Measurements from ENCODE around the gene ZNF611.
"Not testable (repeated sequence)": the region's sequence is repeated elsewhere in the genome, so short reads cannot be mapped to it uniquely, and the experiment has no call there.

ZNF611 gene

DNA sequence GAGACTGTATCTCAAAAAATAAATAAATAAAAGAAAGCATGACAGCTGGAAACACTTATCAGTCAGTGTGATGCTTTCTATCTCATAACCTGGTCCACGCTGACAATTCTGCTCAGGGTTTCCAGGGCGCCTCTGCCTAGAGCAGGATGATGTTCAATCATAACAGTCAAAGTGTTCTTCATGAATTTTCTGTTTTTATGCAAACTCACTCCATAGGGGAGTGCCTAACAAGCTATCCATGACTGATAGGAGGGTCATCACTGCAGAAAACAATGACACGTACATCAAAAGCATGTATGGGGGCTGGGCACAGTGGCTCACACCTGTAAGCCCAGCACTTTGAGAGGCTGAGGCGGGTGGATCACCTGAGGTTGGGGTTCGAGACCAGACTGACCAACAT is 55.2 kb downstream of the ZNF611 start:
- H3K9ac ChIP-seq (ENCODE audit: low read depth, low read length) = no peak overlapping the region
- 0 out of 2 replicates have a peak, but pooled peaks cover 3% of the 10 kb centered on the region for H3K9me3 ChIP-seq (ENCODE audit: control insufficient read depth, insufficient read depth, low read length)
- H3K4me1 ChIP-seq (ENCODE audit: control insufficient read depth, insufficient read depth, low read length) = no peaks in the 10 kb centered on the region
- no peak overlapping the region for H3K4me3 ChIP-seq (ENCODE audit: low read depth, low read length)
- H3K27ac ChIP-seq (ENCODE audit: low read depth, low read length) = no peak overlapping the region
- H3K36me3 ChIP-seq (ENCODE audit: control insufficient read depth, insufficient read depth, low read length) = no peaks in the 10 kb centered on the region
- no peaks in the 10 kb centered on the region for H3K27me3 ChIP-seq (ENCODE audit: control insufficient read depth, insufficient read depth, low read length)

DNA sequence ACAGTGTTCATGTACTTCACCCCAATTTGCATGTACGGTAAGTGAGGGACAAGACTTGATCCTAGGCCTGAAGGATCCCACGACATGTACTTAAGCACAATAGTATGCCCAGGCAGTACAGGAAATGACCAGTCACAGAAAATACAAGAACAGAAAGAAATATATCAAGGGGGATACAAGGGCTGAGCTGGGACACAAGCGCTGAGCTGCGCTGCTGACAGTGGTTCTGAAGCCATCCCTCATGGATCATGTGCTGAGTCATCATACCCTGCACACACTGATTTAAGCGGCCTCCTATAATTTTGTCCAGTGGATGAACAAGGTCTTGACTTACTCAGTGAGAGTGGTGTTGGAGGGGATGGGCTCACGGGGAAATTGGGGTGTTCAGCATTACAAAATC is 59.6 kb downstream of the ZNF611 start:
- not testable (repeated sequence) for H3K9ac ChIP-seq (ENCODE audit: low read depth, low read length); H3K36me3 ChIP-seq (ENCODE audit: control insufficient read depth, insufficient read depth, low read length); H3K9me3 ChIP-seq (ENCODE audit: control insufficient read depth, insufficient read depth, low read length); H3K27me3 ChIP-seq (ENCODE audit: control insufficient read depth, insufficient read depth, low read length); H3K27ac ChIP-seq (ENCODE audit: low read depth, low read length); H3K4me3 ChIP-seq (ENCODE audit: low read depth, low read length); H3K4me1 ChIP-seq (ENCODE audit: control insufficient read depth, insufficient read depth, low read length)

DNA sequence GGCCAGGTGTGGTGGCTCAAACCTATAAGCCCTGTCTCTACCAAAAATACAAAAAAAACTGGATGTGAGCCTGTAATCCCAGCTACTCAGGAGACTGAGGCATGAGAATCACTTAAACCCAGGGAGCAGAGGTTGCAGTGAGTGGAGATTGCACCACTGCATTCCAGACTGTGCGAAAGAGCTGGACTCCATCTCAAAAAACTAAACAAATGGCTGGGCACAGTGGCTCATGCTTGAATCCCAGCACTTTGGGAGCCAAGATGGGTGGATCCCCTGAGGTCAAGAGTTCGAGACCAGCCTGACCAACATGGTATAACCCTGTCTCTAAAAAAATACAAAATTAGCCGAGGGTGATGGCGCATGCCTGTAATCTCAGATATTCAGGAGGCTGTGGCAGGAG is 61.8 kb downstream of the ZNF611 start:
- no peak overlapping the region for H3K4me3 ChIP-seq (ENCODE audit: low read depth, low read length)
- H3K9me3 ChIP-seq (ENCODE audit: control insufficient read depth, insufficient read depth, low read length) = 0 out of 2 replicates have a peak, but pooled peaks cover 3% of the 10 kb centered on the region
- H3K36me3 ChIP-seq (ENCODE audit: control insufficient read depth, insufficient read depth, low read length) = no peaks in the 10 kb centered on the region
- H3K27ac ChIP-seq (ENCODE audit: low read depth, low read length) = no peak overlapping the region
- H3K9ac ChIP-seq (ENCODE audit: low read depth, low read length) = no peak overlapping the region
- H3K4me1 ChIP-seq (ENCODE audit: control insufficient read depth, insufficient read depth, low read length) = peaks cover 10% of the 10 kb centered on the region
- no peaks in the 10 kb centered on the region for H3K27me3 ChIP-seq (ENCODE audit: control insufficient read depth, insufficient read depth, low read length)

DNA sequence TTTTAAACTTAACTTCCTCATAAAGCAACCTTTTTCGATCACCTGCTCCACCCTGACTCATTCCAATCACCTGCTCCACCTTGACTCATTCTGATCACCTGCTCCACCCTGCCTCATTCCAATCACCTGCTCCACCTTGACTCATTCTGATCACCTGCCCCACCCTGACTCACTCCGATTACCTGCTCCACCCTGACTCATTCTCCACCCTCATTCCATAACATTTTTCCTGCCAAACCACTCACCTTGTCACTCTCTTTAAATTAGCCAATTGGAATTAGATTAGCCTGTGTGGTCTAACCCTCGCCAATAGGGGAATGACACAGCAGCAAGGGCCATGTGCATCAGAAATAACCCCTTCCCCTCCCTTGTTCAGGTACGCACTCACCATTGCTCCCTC is 64.8 kb downstream of the ZNF611 start:
- Histone ChIP-seq H3K4me3 (ENCODE audit: low read depth, low read length) (no peak overlapping the region), H3K4me1 (ENCODE audit: control insufficient read depth, insufficient read depth, low read length) (peaks cover 15% of the 10 kb centered on the region), H3K27me3 (ENCODE audit: control insufficient read depth, insufficient read depth, low read length) (no peaks in the 10 kb centered on the region), H3K36me3 (ENCODE audit: control insufficient read depth, insufficient read depth, low read length) (no peaks in the 10 kb centered on the region), H3K27ac (ENCODE audit: low read depth, low read length) (no peak overlapping the region), H3K9me3 (ENCODE audit: control insufficient read depth, insufficient read depth, low read length) (no peaks in the 10 kb centered on the region), H3K9ac (ENCODE audit: low read depth, low read length) (no peak overlapping the region)

DNA sequence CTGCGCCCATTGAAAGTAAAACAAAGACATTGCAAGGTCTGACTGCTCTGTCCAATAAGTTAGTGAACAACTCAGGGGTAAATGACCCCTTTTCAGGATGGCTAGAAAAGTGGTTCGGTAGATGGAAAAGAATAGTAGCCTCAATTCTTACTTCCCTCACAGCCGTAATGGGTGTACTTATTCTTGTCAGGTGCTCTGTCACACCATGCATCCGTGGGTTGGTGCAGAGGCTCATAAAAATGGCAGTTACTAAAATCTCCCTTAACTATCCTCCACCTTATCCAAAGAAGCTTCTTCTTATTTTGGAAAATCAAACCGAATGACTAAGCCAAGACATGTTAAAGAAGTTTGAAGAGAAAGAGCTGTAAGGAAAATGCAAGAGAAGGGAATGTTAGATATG is 65.3 kb downstream of the ZNF611 start:
- no peak overlapping the region for H3K9ac ChIP-seq (ENCODE audit: low read depth, low read length)
- no peaks in the 10 kb centered on the region for H3K9me3 ChIP-seq (ENCODE audit: control insufficient read depth, insufficient read depth, low read length)
- no peaks in the 10 kb centered on the region for H3K27me3 ChIP-seq (ENCODE audit: control insufficient read depth, insufficient read depth, low read length)
- no peaks in the 10 kb centered on the region for H3K36me3 ChIP-seq (ENCODE audit: control insufficient read depth, insufficient read depth, low read length)
- H3K4me3 ChIP-seq (ENCODE audit: low read depth, low read length) = no peak overlapping the region
- H3K4me1 ChIP-seq (ENCODE audit: control insufficient read depth, insufficient read depth, low read length) = peaks cover 20% of the 10 kb centered on the region
- H3K27ac ChIP-seq (ENCODE audit: low read depth, low read length) = no peak overlapping the region

DNA sequence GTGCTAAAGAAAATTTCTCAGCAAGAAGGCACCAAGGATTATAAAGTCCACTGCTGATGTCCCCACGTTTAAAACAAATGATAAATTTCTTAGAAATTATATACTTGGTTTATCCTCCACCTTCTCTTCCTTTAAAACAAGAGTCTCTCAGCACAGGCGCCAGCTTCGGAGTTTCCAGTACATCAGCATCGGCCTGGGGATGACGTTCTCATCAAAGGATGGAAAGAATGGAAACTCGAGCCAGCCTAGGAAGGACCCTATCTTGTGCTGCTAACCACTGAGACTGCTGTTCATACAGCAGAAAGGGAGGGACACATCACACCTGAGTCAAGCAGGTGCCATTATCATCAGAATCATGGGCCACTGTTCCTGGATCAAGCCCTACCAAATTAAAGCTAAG is 66.9 kb downstream of the ZNF611 start:
- H3K27me3 ChIP-seq (ENCODE audit: control insufficient read depth, insufficient read depth, low read length) = no peaks in the 10 kb centered on the region
- peaks cover 25% of the 10 kb centered on the region for H3K4me1 ChIP-seq (ENCODE audit: control insufficient read depth, insufficient read depth, low read length)
- H3K27ac ChIP-seq (ENCODE audit: low read depth, low read length) = no peak overlapping the region
- H3K9ac ChIP-seq (ENCODE audit: low read depth, low read length) = no peak overlapping the region
- H3K36me3 ChIP-seq (ENCODE audit: control insufficient read depth, insufficient read depth, low read length) = no peaks in the 10 kb centered on the region
- no peaks in the 10 kb centered on the region for H3K9me3 ChIP-seq (ENCODE audit: control insufficient read depth, insufficient read depth, low read length)
- H3K4me3 ChIP-seq (ENCODE audit: low read depth, low read length) = no peak overlapping the region

DNA sequence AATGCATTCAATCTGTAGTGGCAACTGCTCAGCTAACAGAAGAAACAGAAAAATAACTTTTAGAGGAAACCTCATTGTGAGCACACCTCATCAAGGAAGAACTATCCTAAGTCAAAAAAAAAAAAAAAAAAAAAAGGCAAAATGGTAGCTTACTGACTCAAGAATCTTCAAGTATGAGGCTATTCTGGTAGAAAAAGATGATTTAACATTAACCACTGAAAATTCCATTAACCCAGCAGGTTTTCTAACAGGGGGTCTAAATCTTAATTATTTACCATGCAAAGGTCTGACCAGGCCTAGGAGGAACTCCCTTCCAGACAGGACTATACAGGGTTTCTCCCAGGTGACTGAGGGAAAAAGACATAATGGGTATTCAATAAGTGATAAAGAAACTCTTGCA is 68.3 kb downstream of the ZNF611 start:
- H3K4me3 ChIP-seq (ENCODE audit: low read depth, low read length) = no peak overlapping the region
- no peak overlapping the region for H3K9ac ChIP-seq (ENCODE audit: low read depth, low read length)
- peaks cover 25% of the 10 kb centered on the region for H3K4me1 ChIP-seq (ENCODE audit: control insufficient read depth, insufficient read depth, low read length)
- H3K27me3 ChIP-seq (ENCODE audit: control insufficient read depth, insufficient read depth, low read length) = no peaks in the 10 kb centered on the region
- no peaks in the 10 kb centered on the region for H3K36me3 ChIP-seq (ENCODE audit: control insufficient read depth, insufficient read depth, low read length)
- H3K27ac ChIP-seq (ENCODE audit: low read depth, low read length) = no peak overlapping the region
- H3K9me3 ChIP-seq (ENCODE audit: control insufficient read depth, insufficient read depth, low read length) = no peaks in the 10 kb centered on the region

DNA sequence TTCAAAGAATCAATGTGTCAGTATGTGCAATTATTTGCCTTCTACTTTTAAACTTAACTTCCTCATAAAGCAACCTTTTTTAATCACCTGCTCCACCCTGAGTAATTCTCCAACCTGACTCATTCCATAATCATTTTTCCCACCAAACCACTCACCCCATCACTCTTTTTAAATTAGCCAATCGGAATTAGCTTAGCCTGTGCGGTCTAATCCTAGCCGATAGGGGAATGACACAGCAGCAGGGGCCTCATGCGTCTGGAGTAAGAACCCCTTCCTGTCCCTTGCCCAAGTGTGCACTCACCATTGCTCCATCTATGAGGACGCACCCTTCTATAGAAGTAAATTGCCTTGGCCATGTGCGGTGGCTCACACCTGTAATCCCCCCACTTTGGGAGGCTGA is 69.3 kb downstream of the ZNF611 start:
- H3K4me3 ChIP-seq (ENCODE audit: low read depth, low read length) = no peak overlapping the region
- no peaks in the 10 kb centered on the region for H3K9me3 ChIP-seq (ENCODE audit: control insufficient read depth, insufficient read depth, low read length)
- no peak overlapping the region for H3K27ac ChIP-seq (ENCODE audit: low read depth, low read length)
- 0 out of 2 replicates have a peak, but pooled peaks cover under 1% of the 10 kb centered on the region for H3K36me3 ChIP-seq (ENCODE audit: control insufficient read depth, insufficient read depth, low read length)
- H3K4me1 ChIP-seq (ENCODE audit: control insufficient read depth, insufficient read depth, low read length) = peaks cover 25% of the 10 kb centered on the region
- no peak overlapping the region for H3K9ac ChIP-seq (ENCODE audit: low read depth, low read length)
- no peaks in the 10 kb centered on the region for H3K27me3 ChIP-seq (ENCODE audit: control insufficient read depth, insufficient read depth, low read length)

DNA sequence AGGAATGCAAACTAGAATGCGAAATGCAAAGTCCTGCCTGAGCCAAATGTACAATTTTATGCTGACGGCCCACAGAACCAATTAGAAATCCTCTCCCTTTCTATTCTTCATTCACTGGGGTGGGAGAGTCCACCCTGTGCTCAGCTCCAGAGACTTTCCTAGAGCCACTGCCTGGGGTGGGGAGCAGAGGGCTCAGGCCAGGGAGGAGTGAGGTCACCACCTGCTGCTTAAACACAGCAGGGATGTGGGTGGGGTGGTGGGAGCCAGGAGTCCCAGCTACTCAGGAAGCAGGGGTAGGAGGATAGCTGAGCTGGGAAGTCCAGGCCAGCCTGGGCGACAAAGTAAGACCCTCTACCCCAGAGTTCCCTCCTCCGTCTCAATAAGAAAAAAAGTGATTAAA is 69.8 kb downstream of the ZNF611 start:
- H3K36me3 ChIP-seq (ENCODE audit: control insufficient read depth, insufficient read depth, low read length) = peaks cover 5% of the 10 kb centered on the region; the same call in 1 of the 2 replicates
- no peak overlapping the region for H3K4me3 ChIP-seq (ENCODE audit: low read depth, low read length)
- no peaks in the 10 kb centered on the region for H3K27me3 ChIP-seq (ENCODE audit: control insufficient read depth, insufficient read depth, low read length)
- H3K9me3 ChIP-seq (ENCODE audit: control insufficient read depth, insufficient read depth, low read length) = no peaks in the 10 kb centered on the region
- H3K27ac ChIP-seq (ENCODE audit: low read depth, low read length) = peak overlapping the region; percentile 20
- H3K9ac ChIP-seq (ENCODE audit: low read depth, low read length) = no peak overlapping the region
- peaks cover 25% of the 10 kb centered on the region for H3K4me1 ChIP-seq (ENCODE audit: control insufficient read depth, insufficient read depth, low read length)

DNA sequence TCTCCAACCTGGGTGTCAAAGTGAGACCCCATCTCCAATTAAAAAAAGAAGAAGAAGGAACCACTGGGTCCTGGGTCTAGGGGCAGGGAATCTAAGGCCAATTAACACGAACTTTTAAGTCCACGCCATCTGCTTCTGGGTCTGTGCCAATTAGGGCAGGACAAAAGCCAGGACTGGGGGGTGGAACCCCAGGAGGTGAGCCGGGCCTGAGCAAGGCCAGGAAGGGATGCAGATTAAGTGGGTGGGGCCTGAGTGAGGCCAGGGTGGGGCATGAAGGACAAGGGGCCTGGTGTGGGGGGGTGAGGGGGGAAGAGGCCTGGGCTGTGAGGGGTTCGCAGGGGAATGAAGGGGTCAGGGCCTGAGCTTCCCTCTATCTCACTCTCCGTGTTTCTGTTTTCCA is 70.4 kb downstream of the ZNF611 start:
- no peak overlapping the region for H3K9ac ChIP-seq (ENCODE audit: low read depth, low read length)
- H3K27ac ChIP-seq (ENCODE audit: low read depth, low read length) = peak overlapping the region; percentile 20
- H3K27me3 ChIP-seq (ENCODE audit: control insufficient read depth, insufficient read depth, low read length) = no peaks in the 10 kb centered on the region
- H3K9me3 ChIP-seq (ENCODE audit: control insufficient read depth, insufficient read depth, low read length) = no peaks in the 10 kb centered on the region
- H3K4me1 ChIP-seq (ENCODE audit: control insufficient read depth, insufficient read depth, low read length) = peaks cover 25% of the 10 kb centered on the region
- H3K4me3 ChIP-seq (ENCODE audit: low read depth, low read length) = no peak overlapping the region
- H3K36me3 ChIP-seq (ENCODE audit: control insufficient read depth, insufficient read depth, low read length) = peaks cover 6% of the 10 kb centered on the region; the same call in 1 of the 2 replicates

DNA sequence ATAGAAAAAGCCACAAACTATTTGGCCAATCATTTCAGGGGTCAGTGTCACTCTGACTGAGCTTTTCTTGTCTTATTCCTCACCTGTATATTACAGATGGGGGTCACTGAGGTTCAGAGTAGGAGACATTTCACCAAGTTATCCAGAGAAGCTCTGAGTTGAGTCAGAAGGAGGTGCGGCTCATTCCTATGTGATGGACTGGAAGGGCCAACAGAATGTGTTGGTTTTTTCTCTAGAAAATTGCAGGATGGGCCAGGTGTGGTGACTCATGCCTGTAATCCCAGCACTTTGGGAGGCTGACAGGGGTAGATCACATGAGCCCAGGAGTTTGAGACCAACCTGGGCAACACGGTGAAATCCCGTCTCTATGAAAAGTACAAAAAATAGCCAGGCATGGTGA is 72.2 kb downstream of the ZNF611 start:
- Histone ChIP-seq H3K9me3 (ENCODE audit: control insufficient read depth, insufficient read depth, low read length) (no peaks in the 10 kb centered on the region), H3K36me3 (ENCODE audit: control insufficient read depth, insufficient read depth, low read length) (peaks cover 6% of the 10 kb centered on the region; the same call in 1 of the 2 replicates), H3K4me1 (ENCODE audit: control insufficient read depth, insufficient read depth, low read length) (peaks cover 14% of the 10 kb centered on the region), H3K4me3 (ENCODE audit: low read depth, low read length) (no peak overlapping the region), H3K27me3 (ENCODE audit: control insufficient read depth, insufficient read depth, low read length) (no peaks in the 10 kb centered on the region), H3K27ac (ENCODE audit: low read depth, low read length) (no peak overlapping the region), H3K9ac (ENCODE audit: low read depth, low read length) (no peak overlapping the region)

DNA sequence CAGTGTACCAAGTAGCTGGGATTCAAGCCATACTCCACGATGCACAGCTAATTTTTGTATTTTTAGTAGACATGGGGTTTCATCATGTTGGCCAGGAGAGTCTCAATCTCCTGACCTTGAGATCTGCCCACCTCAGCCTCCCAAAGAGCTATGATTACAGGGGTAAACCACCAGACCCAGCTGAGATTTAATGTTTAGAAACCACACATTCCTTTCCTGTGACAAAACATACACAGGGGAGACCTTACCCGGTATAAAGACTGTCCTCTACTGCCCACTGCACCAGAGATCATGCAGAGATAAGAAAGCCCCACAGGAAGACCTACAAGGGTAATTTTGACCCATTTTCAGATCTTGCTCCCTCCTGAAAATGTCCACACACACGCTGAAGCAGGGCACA is 73.9 kb downstream of the ZNF611 start:
- H3K9ac ChIP-seq (ENCODE audit: low read depth, low read length) = no peak overlapping the region
- H3K9me3 ChIP-seq (ENCODE audit: control insufficient read depth, insufficient read depth, low read length) = no peaks in the 10 kb centered on the region
- H3K4me1 ChIP-seq (ENCODE audit: control insufficient read depth, insufficient read depth, low read length) = peaks cover 14% of the 10 kb centered on the region
- H3K36me3 ChIP-seq (ENCODE audit: control insufficient read depth, insufficient read depth, low read length) = peaks cover 6% of the 10 kb centered on the region; the same call in 1 of the 2 replicates
- no peak overlapping the region for H3K4me3 ChIP-seq (ENCODE audit: low read depth, low read length)
- no peaks in the 10 kb centered on the region for H3K27me3 ChIP-seq (ENCODE audit: control insufficient read depth, insufficient read depth, low read length)
- no peak overlapping the region for H3K27ac ChIP-seq (ENCODE audit: low read depth, low read length)
